Liver (tissue), 3 donors: ENCODE data around the gene SKOR2.

Experiments used
- GABPA ChIP-seq, 2 donors: IDR thresholded peaks in 1 of 2; conservative IDR thresholded peaks in 1 of 2; 2 replicates each; pipeline ENCODE4 v1.6.1; 2016; ENCODE audit warnings: antibody characterized with exemption in 2 of 2, mild to moderate bottlenecking in 1 of 2, moderate library complexity in 1 of 2
- JUND ChIP-seq, 2 donors: IDR thresholded peaks; 2 replicates each; pipeline ENCODE4 v1.6.1; 2016; ENCODE audit warnings: antibody characterized with exemption in 2 of 2
- REST ChIP-seq: IDR thresholded peaks from 2 replicates; pipeline ENCODE4 v1.6.1; 2016; ENCODE audit warnings: antibody characterized with exemption, mild to moderate bottlenecking
- SP1 ChIP-seq: IDR thresholded peaks from 2 replicates; pipeline ENCODE4 v1.6.1; 2018; ENCODE audit warnings: antibody characterized with exemption, mild to moderate bottlenecking
- YY1 ChIP-seq: IDR thresholded peaks from 2 replicates; pipeline ENCODE4 v1.6.1; 2016; ENCODE audit warnings: antibody characterized with exemption, mild to moderate bottlenecking
- TF ChIP-seq, protein P1 (sequence below): fragments of 150-350 bp; IDR thresholded peaks from 2 replicates; pipeline ENCODE4 v1.5.1; 2017; ENCODE audit warnings: improper control_type of control experiment, low read depth, low read length; ENCODE audit not compliant: missing input control
- donor health status: healthy.
- donor health status: healthy.

DNA sequence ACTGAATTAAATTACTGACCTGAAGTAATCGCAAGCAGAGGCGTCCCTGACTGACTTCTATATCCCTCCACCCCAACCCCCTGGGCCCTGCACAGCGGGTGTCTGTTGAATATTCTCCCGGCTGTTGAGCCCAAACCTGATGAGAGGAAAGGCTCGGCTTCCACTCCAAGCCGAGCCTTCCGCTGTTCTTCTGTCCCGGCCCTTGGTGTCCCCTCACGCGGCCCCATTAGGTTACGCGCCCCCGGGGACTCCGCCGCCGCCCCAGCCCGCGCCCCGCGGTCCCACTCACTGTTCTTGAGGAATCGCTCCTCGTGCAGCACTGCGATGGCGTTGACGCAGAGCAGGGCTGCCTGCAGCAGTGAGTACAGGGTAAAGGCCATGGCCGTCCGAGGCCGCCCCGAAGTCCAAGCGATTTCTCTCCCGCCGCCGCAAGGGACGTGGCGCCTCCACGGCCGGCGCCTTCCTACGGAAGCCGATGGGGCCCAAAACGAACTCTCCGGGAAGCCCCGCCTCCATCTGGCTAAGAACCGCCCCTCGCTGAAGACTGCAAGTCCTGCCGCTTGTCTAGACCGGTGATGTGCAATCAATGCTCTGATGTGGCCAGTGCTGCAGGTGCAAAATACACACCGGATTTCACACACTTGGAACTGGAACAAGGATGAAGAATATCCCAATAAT is 75.4 kb downstream of the SKOR2 start, which contains the start of gene IER3IP1:
- TF ChIP-seq SP1 = peak; percentile 64
- TF ChIP-seq, protein P1, sequence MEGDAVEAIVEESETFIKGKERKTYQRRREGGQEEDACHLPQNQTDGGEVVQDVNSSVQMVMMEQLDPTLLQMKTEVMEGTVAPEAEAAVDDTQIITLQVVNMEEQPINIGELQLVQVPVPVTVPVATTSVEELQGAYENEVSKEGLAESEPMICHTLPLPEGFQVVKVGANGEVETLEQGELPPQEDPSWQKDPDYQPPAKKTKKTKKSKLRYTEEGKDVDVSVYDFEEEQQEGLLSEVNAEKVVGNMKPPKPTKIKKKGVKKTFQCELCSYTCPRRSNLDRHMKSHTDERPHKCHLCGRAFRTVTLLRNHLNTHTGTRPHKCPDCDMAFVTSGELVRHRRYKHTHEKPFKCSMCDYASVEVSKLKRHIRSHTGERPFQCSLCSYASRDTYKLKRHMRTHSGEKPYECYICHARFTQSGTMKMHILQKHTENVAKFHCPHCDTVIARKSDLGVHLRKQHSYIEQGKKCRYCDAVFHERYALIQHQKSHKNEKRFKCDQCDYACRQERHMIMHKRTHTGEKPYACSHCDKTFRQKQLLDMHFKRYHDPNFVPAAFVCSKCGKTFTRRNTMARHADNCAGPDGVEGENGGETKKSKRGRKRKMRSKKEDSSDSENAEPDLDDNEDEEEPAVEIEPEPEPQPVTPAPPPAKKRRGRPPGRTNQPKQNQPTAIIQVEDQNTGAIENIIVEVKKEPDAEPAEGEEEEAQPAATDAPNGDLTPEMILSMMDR = no peak
- peak; percentile 34 for TF ChIP-seq REST
- TF ChIP-seq YY1 = peak; percentile 96
- peak in 1 of 2 donors; percentile 23 for TF ChIP-seq JUND (IDR thresholded peaks at IDR 0.05)
- TF ChIP-seq GABPA (IDR thresholded peaks at IDR 0.05 in 1 of 2, conservative IDR thresholded peaks at IDR 0.05 in 1 of 2) = peak in 1 of 2 donors; percentile 75
